ENCODE data around the gene PPP1R12B. TPM values are rescaled to one million over a fixed set of nuclear protein-coding genes. Genes with fewer than 3 reads are reported as not detected.

The PPP1R12B gene, protein sequence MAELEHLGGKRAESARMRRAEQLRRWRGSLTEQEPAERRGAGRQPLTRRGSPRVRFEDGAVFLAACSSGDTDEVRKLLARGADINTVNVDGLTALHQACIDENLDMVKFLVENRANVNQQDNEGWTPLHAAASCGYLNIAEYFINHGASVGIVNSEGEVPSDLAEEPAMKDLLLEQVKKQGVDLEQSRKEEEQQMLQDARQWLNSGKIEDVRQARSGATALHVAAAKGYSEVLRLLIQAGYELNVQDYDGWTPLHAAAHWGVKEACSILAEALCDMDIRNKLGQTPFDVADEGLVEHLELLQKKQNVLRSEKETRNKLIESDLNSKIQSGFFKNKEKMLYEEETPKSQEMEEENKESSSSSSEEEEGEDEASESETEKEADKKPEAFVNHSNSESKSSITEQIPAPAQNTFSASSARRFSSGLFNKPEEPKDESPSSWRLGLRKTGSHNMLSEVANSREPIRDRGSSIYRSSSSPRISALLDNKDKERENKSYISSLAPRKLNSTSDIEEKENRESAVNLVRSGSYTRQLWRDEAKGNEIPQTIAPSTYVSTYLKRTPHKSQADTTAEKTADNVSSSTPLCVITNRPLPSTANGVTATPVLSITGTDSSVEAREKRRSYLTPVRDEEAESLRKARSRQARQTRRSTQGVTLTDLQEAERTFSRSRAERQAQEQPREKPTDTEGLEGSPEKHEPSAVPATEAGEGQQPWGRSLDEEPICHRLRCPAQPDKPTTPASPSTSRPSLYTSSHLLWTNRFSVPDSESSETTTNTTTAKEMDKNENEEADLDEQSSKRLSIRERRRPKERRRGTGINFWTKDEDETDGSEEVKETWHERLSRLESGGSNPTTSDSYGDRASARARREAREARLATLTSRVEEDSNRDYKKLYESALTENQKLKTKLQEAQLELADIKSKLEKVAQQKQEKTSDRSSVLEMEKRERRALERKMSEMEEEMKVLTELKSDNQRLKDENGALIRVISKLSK
- 17.0 and 18.6 TPM in 2 replicates for total RNA-seq (2021)
- percentile 69 among the genes with signal in this experiment for Bru-seq, nascent RNA
- BruChase-seq, experiment 1, labeled RNA remaining after a 2-hour chase, result percentile 66 among the genes with signal in this experiment
- BruChase-seq, experiment 2, labeled RNA remaining after a 6-hour chase, result percentile 64 among the genes with signal in this experiment
- long read RNA-seq, partial matches to known transcripts, result 0 of 2 reads
- long read RNA-seq, other reads (novel, unspliced or antisense), result 1 of 2 reads

DNA sequence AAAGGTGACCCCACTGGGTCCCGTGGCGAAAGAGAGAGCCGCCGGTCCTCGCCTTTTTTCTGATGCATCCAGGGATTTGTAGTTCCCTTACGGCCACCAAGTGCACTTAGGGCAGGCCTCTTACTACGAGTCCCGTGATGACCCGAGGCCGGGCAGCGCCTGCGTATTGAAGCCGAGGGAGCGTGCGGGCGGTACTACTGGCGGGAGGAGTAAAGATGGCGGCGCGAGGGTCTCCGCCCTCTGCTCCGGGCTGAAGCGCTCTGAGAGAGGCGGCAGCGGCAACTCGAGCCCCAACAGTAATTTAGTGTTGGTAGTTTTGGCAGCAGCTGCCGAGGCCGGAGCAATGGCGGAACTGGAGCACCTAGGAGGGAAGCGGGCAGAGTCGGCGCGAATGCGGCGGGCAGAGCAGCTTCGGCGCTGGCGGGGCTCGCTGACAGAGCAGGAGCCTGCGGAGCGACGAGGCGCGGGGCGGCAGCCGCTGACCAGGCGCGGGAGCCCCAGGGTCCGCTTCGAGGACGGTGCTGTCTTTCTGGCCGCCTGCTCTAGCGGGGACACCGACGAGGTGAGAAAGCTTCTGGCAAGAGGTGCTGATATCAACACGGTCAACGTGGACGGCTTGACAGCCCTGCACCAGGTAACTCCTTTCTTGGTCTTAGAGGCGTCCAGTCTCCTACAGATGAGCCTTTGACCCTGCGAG is at the start of gene PPP1R12B:
PPP1R12B (plus strand) TSS at position 191 of the 697 bp plus-strand sequence; CDS start at position 344, 153 bp downstream.
- peak within 1 kb of the TSS; percentile 64 for H3K27ac ChIP-seq (ENCODE audit: low read depth, low read length, poor library complexity, severe bottlenecking)
- H3K36me3 ChIP-seq (ENCODE audit: insufficient read depth, low read length, poor library complexity, severe bottlenecking), result no peaks in the 10 kb centered on the region
- peaks cover 8% of the 10 kb centered on the region for H3K4me1 ChIP-seq (ENCODE audit: insufficient read depth, low read length, poor library complexity, severe bottlenecking)
- BruUV-seq (replicated peaks), result no TSS peak
- TF ChIP-seq, protein P1, sequence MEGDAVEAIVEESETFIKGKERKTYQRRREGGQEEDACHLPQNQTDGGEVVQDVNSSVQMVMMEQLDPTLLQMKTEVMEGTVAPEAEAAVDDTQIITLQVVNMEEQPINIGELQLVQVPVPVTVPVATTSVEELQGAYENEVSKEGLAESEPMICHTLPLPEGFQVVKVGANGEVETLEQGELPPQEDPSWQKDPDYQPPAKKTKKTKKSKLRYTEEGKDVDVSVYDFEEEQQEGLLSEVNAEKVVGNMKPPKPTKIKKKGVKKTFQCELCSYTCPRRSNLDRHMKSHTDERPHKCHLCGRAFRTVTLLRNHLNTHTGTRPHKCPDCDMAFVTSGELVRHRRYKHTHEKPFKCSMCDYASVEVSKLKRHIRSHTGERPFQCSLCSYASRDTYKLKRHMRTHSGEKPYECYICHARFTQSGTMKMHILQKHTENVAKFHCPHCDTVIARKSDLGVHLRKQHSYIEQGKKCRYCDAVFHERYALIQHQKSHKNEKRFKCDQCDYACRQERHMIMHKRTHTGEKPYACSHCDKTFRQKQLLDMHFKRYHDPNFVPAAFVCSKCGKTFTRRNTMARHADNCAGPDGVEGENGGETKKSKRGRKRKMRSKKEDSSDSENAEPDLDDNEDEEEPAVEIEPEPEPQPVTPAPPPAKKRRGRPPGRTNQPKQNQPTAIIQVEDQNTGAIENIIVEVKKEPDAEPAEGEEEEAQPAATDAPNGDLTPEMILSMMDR (conservative IDR thresholded peaks at IDR 0.05; ENCODE audit: low read depth, low read length), result no peak
- TF ChIP-seq EZH2 (IDR thresholded peaks at IDR 0.05; ENCODE audit: borderline replicate concordance, low read depth, low read length, poor library complexity, severe bottlenecking), result no peak
- peak; percentile 99 for DNase-seq (ENCODE audit: low spot score)
- H3K9me3 ChIP-seq (ENCODE audit: low read depth, low read length, poor library complexity, severe bottlenecking), result no peaks in the 10 kb centered on the region
- no peaks in the 10 kb centered on the region for H3K27me3 ChIP-seq (replicated peaks; ENCODE audit: insufficient read depth, low read depth, low read length, poor library complexity)
- ChIA-PET CTCF (no interaction called here), POLR2A (ENCODE audit: low non-redundant PET) (no interaction called here)
- intact Hi-C loops (cut with micrococcal nuclease; ENCODE audit: unreplicated experiment), result loop anchor here (10.0 kb wide), 2 partner anchors 226 to 656 kb away; partner anchors contain the start of gene TMEM183A
- peak within 1 kb of the TSS; percentile 65 for H3K4me3 ChIP-seq (ENCODE audit: low read depth, low read length, poor library complexity, severe bottlenecking)

DNA sequence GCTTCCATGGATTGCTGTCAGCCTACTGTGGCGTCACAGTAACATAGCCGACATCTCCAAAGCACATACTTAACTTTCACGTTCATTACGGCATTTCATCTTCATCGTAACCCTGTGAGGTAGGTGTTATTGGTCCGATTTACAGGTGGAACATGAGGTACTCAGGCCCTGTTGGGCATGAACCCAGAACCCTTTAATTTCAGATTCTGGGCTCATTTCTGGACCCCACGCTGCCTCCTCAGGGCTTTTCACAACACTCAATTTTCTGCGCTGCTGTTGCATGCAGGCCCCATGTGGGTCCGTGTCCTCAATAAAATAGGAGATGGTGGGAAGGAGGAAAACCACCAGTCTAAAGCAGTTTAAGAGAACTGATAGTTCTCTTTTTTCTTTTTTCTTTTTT is 46.3 kb upstream of the PPP1R12B start:
- Histone ChIP-seq H3K27ac (ENCODE audit: low read depth, low read length, poor library complexity, severe bottlenecking) (no peak overlapping the region), H3K4me3 (ENCODE audit: low read depth, low read length, poor library complexity, severe bottlenecking) (no peak overlapping the region), H3K36me3 (ENCODE audit: insufficient read depth, low read length, poor library complexity, severe bottlenecking) (no peaks in the 10 kb centered on the region), H3K27me3 (replicated peaks; ENCODE audit: insufficient read depth, low read depth, low read length, poor library complexity) (no peaks in the 10 kb centered on the region), H3K4me1 (ENCODE audit: insufficient read depth, low read length, poor library complexity, severe bottlenecking) (no peaks in the 10 kb centered on the region), H3K9me3 (ENCODE audit: low read depth, low read length, poor library complexity, severe bottlenecking) (no peaks in the 10 kb centered on the region)
- ChIA-PET POLR2A (ENCODE audit: low non-redundant PET) (no interaction called here), CTCF (no interaction called here)
- no peak for TF ChIP-seq EZH2 (IDR thresholded peaks at IDR 0.05; ENCODE audit: borderline replicate concordance, low read depth, low read length, poor library complexity, severe bottlenecking)
- TF ChIP-seq, protein P1 (conservative IDR thresholded peaks at IDR 0.05; ENCODE audit: low read depth, low read length), result no peak
- no peak for DNase-seq (ENCODE audit: low spot score)
- intact Hi-C loops (cut with micrococcal nuclease; ENCODE audit: unreplicated experiment), result no loop called here
- no TSS peak for BruUV-seq (replicated peaks)

All from A673 (cell line).